Endothelial cell of coronary artery (primary cell): Measurements from ENCODE around the gene XG. TPM values are rescaled to one million over a fixed set of nuclear protein-coding genes. Genes with fewer than 3 reads are reported as not detected.

ENCODE experiments used
- total RNA-seq: library from RNA; depleted of rRNA; stranded (reverse); fragments of >200 nt; gene quantifications from 2 replicates; pipeline ENCODE4 v1.2.3, GENCODE V29; 2014

The XG gene
- total RNA-seq: 0.09 and 0.18 TPM in 2 replicates

GRCh38 chrX:2751874-2752300, at the start of gene XG:
TSS of gene XG (plus strand) at chrX:2752040. CDS start at chrX:2752275, 235 bp downstream.

GRCh38 chrX:2828344-2828958, 76.6 kb downstream of the XG start, which contains the start of gene GYG2:
TSS of gene GYG2 (plus strand) at chrX:2828930. CDS start at chrX:2830189, 1,259 bp downstream.

Other genes with a start within 250 kb of the XG start
- 139 and 210 TPM in 2 replicates for gene CD99, start 60.7 kb upstream of the XG start, total RNA-seq
- gene GYG2, start 76.9 kb downstream of the XG start, total RNA-seq: under 0.01 and 0.09 TPM in 2 replicates
- gene ARSD, start 177.3 kb downstream of the XG start, total RNA-seq: 19.7 and 23.6 TPM in 2 replicates